DOHH2 (cell line): Measurements from ENCODE around the gene UNC5A.

Experiments
- H3F3A ChIP-seq: fragments of 200-600 bp; sonication (generic), shearing (Covaris generic); 2 replicates; pipeline ENCODE4 v1.6.0; 2016; ENCODE audit warnings: antibody characterized with exemption, mild to moderate bottlenecking; ENCODE audit not compliant: control insufficient read depth, insufficient read depth
- H3K27ac ChIP-seq: fragments of 200-600 bp; sonication (generic); 2 replicates; pipeline ENCODE4 v1.5.1; 2014; ENCODE audit warnings: low read depth, mild to moderate bottlenecking, low read length, moderate library complexity
- H3K27me3 ChIP-seq: fragments of 200-600 bp; sonication (generic); 2 replicates; pipeline ENCODE4 v1.6.1; 2014; ENCODE audit warnings: mild to moderate bottlenecking, low read length, mixed read lengths; ENCODE audit not compliant: control insufficient read depth
- H3K36me3 ChIP-seq: fragments of 200-600 bp; sonication (generic); 2 replicates; pipeline ENCODE4 v1.6.1; 2014; ENCODE audit warnings: mild to moderate bottlenecking, low read length, moderate library complexity, mixed read lengths; ENCODE audit not compliant: control insufficient read depth
- H3K4me1 ChIP-seq: fragments of 200-600 bp; sonication (generic); 2 replicates; pipeline ENCODE4 v1.6.1; 2014; ENCODE audit warnings: mild to moderate bottlenecking, low read length, mixed read lengths; ENCODE audit not compliant: control insufficient read depth
- H3K4me2 ChIP-seq: fragments of 200-600 bp; sonication (generic); 2 replicates; pipeline ENCODE4 v1.6.0; 2014; ENCODE audit warnings: mild to moderate bottlenecking, low read length, moderate library complexity
- H3K4me3 ChIP-seq: fragments of 200-600 bp; sonication (generic); 2 replicates; pipeline ENCODE4 v1.5.1; 2014; ENCODE audit warnings: mild to moderate bottlenecking, low read length, mixed read lengths
- H3K79me2 ChIP-seq: fragments of 200-600 bp; sonication (generic); 2 replicates; pipeline ENCODE4 v1.6.1; 2014; ENCODE audit warnings: mild to moderate bottlenecking, low read length, mixed read lengths; ENCODE audit not compliant: control insufficient read depth
- H3K9me2 ChIP-seq: fragments of 200-600 bp; sonication (generic); replicated peaks from 2 replicates; pipeline ENCODE4 v1.6.1; 2014; ENCODE audit warnings: mild to moderate bottlenecking, low read length, mixed read lengths; ENCODE audit not compliant: control insufficient read depth
- H3K9me3 ChIP-seq: fragments of 200-600 bp; sonication (generic); 2 replicates; pipeline ENCODE4 v1.6.1; 2014; ENCODE audit warnings: antibody characterized with exemption, low read length, mixed read lengths; ENCODE audit not compliant: control insufficient read depth, insufficient read depth
- H4K20me1 ChIP-seq: fragments of 200-600 bp; sonication (generic); 2 replicates; pipeline ENCODE4 v1.6.0; 2014; ENCODE audit warnings: low read depth, mild to moderate bottlenecking, antibody characterized with exemption, low read length, moderate library complexity; ENCODE audit not compliant: control insufficient read depth, insufficient read depth
- CTCF ChIP-seq: fragments of 200-600 bp; sonication (generic); IDR thresholded peaks from one replicate; pipeline ENCODE4 v1.5.1; 2014; ENCODE audit warnings: antibody characterized with exemption, mild to moderate bottlenecking, low read depth, low read length; ENCODE audit not compliant: poor library complexity, severe bottlenecking
- EZH2phosphoT487 ChIP-seq: fragments of 200-600 bp; sonication (generic); IDR thresholded peaks from 2 replicates; pipeline ENCODE4 v1.6.1; 2017; ENCODE audit warnings: borderline replicate concordance, mild to moderate bottlenecking, antibody characterized with exemption, low read length, moderate library complexity, mixed read lengths

Gene UNC5A

GRCh38 chr5:176844281-176844680, 33.9 kb downstream of the UNC5A start:
- no peak for TF ChIP-seq EZH2phosphoT487
- H3K9me2 ChIP-seq, result no peaks in the 10 kb centered on the region
- H3K9me3 ChIP-seq, result no peaks in the 10 kb centered on the region
- H3K36me3 ChIP-seq, result no peaks in the 10 kb centered on the region
- H3K27me3 ChIP-seq, result peaks cover 2% of the 10 kb centered on the region; the same call in 1 of the 2 replicates
- no peak overlapping the region for H3K4me3 ChIP-seq
- H3K79me2 ChIP-seq, result no peaks in the 10 kb centered on the region
- H3K27ac ChIP-seq, result no peak overlapping the region
- H3F3A ChIP-seq, result no peaks in the 10 kb centered on the region
- H3K4me2 ChIP-seq, result no peak overlapping the region
- no peaks in the 10 kb centered on the region for H4K20me1 ChIP-seq
- no peaks in the 10 kb centered on the region for H3K4me1 ChIP-seq

DNA sequence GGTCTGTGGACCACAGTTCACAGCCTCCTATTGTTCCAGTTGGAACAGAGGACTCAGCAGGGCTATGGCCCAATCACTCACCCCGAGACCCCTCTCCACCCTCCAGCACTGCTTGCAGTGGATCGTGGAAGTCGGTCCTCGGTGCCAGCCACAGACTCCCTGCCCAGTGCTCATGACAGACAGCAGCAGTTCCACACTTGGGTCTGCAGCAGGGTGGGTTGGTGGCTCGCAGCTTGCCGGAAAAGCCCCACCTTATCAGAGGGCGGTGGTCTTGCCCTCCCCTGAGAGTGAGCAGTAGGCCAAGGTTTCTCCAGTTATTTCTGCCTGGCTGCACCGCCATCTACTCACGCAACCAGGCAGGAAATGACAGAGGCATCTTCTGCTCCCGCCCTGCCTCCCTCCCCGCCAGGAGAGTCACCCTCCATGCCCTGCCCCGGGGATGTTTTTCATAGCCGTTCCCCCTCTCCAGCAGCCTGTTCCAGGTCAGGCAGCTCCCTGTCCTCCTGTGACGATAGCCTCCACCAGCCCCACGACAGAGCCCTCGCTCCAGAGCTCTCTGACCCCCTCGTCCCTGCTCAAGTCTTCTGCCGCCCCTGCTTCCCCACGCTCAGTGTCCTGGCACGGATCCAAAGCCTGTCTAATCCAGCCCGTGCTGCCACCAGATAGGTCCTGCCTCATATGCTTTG, 34.5 kb downstream of the UNC5A start:
- no peaks in the 10 kb centered on the region for H3K4me1 ChIP-seq
- peaks cover 2% of the 10 kb centered on the region; the same call in 1 of the 2 replicates for H3K27me3 ChIP-seq
- no peak overlapping the region for H3K27ac ChIP-seq
- TF ChIP-seq CTCF (no peak), EZH2phosphoT487 (no peak)
- H3F3A ChIP-seq, result no peaks in the 10 kb centered on the region
- H3K79me2 ChIP-seq, result no peaks in the 10 kb centered on the region
- no peak overlapping the region for H3K4me2 ChIP-seq
- no peaks in the 10 kb centered on the region for H3K9me3 ChIP-seq
- no peaks in the 10 kb centered on the region for H3K36me3 ChIP-seq
- H3K9me2 ChIP-seq, result no peaks in the 10 kb centered on the region
- H4K20me1 ChIP-seq, result no peaks in the 10 kb centered on the region
- H3K4me3 ChIP-seq, result no peak overlapping the region

- peaks cover 2% of the 10 kb centered on the region; the same call in 1 of the 2 replicates for H3K27me3 ChIP-seq
- H4K20me1 ChIP-seq, result no peaks in the 10 kb centered on the region
- no peaks in the 10 kb centered on the region for H3K9me3 ChIP-seq
- H3K36me3 ChIP-seq, result no peaks in the 10 kb centered on the region
- no peak overlapping the region for H3K4me3 ChIP-seq
- no peak overlapping the region for H3K4me2 ChIP-seq
- TF ChIP-seq EZH2phosphoT487 (no peak), CTCF (no peak)
- no peaks in the 10 kb centered on the region for H3F3A ChIP-seq
- H3K79me2 ChIP-seq, result no peaks in the 10 kb centered on the region
- H3K27ac ChIP-seq, result no peak overlapping the region
- no peaks in the 10 kb centered on the region for H3K9me2 ChIP-seq
- H3K4me1 ChIP-seq, result no peaks in the 10 kb centered on the region
These were observed 35.0 kb downstream of the UNC5A start for GRCh38 chr5:176845392-176845713.

GRCh38 chr5:176846335-176847140, 36.2 kb downstream of the UNC5A start:
- Histone ChIP-seq H3K27me3 (peaks cover 2% of the 10 kb centered on the region; the same call in 1 of the 2 replicates), H3K79me2 (no peaks in the 10 kb centered on the region), H3F3A (no peaks in the 10 kb centered on the region), H3K9me3 (no peaks in the 10 kb centered on the region), H3K4me3 (no peak overlapping the region), H3K36me3 (no peaks in the 10 kb centered on the region), H3K4me1 (no peaks in the 10 kb centered on the region), H4K20me1 (no peaks in the 10 kb centered on the region), H3K9me2 (no peaks in the 10 kb centered on the region), H3K4me2 (no peak overlapping the region), H3K27ac (no peak overlapping the region)
- TF ChIP-seq CTCF (no peak), EZH2phosphoT487 (no peak)
